Endothelial cell of umbilical vein (primary cell): ENCODE data around the gene PDHX. TPM values are rescaled to one million over a fixed set of nuclear protein-coding genes. Genes with fewer than 3 reads are reported as not detected.

Experiments
- BruUV-seq: library from RNA; stranded (reverse); fragments of 400-500 nt; replicated peaks from 2 replicates; lab custom pipeline; 2021; lab: Mats Ljungman, UMichigan
- CTCF ChIA-PET: fragments of 300-600, 350-600 bp; sonication (Branson Sonifier 250); formaldehyde crosslinking; loops from one replicate; lab custom pipeline; 2021; ENCODE audit warnings: antibody characterized with exemption, inconsistent platforms; lab: Charles Lee
- POLR2A ChIA-PET: fragments of 300-600, 350-600 bp; sonication (Branson Sonifier 250); formaldehyde crosslinking; loops from one replicate; lab custom pipeline; 2021; ENCODE audit warnings: antibody characterized with exemption, inconsistent platforms; lab: Charles Lee
- DNase-seq: peaks from one replicate; pipeline ENCODE4 v3.0.0-alpha.2; 2011; ENCODE audit warnings: low read depth, low spot score
- FAIRE-seq: peaks from 2 replicates; lab custom pipeline; 2011; peaks lifted over from hg19 to GRCh38; lab: Jason Lieb, UNC
- H2AFZ ChIP-seq: 2 replicates; pipeline ENCODE4 v1.6.0; 2012; ENCODE audit warnings: low read depth, low read length, control low read depth, inconsistent platforms
- H3K27ac ChIP-seq: 2 replicates; pipeline ENCODE4 v1.5.1; 2011; ENCODE audit warnings: low read depth, mild to moderate bottlenecking, control low read depth, low read length, moderate library complexity; ENCODE audit not compliant: insufficient read depth
- H3K27me3 ChIP-seq, 2 experiments: 2 replicates each; pipeline versions ENCODE4 v1.6.0 to v1.6.1; 2011; ENCODE audit warnings: low read length in 2 of 2, mixed read lengths in 1 of 2; ENCODE audit not compliant: control insufficient read depth in 2 of 2, insufficient read depth in 2 of 2
- H3K36me3 ChIP-seq, 2 experiments: 2 replicates in 1 of 2; 3 replicates in 1 of 2; pipeline ENCODE4 v1.5.1; 2011; ENCODE audit warnings: low read length in 2 of 2, mild to moderate bottlenecking in 1 of 2, moderate library complexity in 1 of 2; ENCODE audit not compliant: control insufficient read depth in 2 of 2, insufficient read depth in 2 of 2; ENCODE audit errors: extremely low read depth in 1 of 2
- H3K4me1 ChIP-seq: 3 replicates; pipeline ENCODE4 v1.5.1; 2011; ENCODE audit warnings: mild to moderate bottlenecking, low read length; ENCODE audit not compliant: control insufficient read depth, insufficient read depth; ENCODE audit errors: extremely low read depth
- H3K4me2 ChIP-seq: 2 replicates; pipeline ENCODE4 v1.6.1; 2011; ENCODE audit warnings: low read length, control low read depth, mixed read lengths; ENCODE audit not compliant: insufficient read depth
- H3K4me3 ChIP-seq, 3 experiments: fragments of 200-600 bp in 1 of 3; sonication (generic), shearing (Covaris generic) in 1 of 3; replicated peaks in 1 of 3; 2 replicates each; pipeline ENCODE4 v1.5.1; 2011 to 2016; ENCODE audit warnings: control low read depth in 3 of 3, low read length in 3 of 3, mild to moderate bottlenecking in 2 of 3, inconsistent platforms in 1 of 3, low read depth in 1 of 3, moderate library complexity in 1 of 3; ENCODE audit not compliant: insufficient read depth in 1 of 3
- H3K79me2 ChIP-seq: 2 replicates; pipeline ENCODE4 v1.6.0; 2012; ENCODE audit warnings: low read length, inconsistent platforms; ENCODE audit not compliant: control insufficient read depth, insufficient read depth
- H3K9ac ChIP-seq: replicated peaks from 2 replicates; pipeline ENCODE3; 2011; ENCODE audit warnings: low read length, control low read depth; ENCODE audit not compliant: insufficient read depth; ENCODE audit errors: extremely low read depth
- H3K9me1 ChIP-seq: replicated peaks from 3 replicates; pipeline ENCODE4 v1.6.0; 2011; ENCODE audit warnings: mild to moderate bottlenecking, low read length; ENCODE audit not compliant: control insufficient read depth, insufficient read depth; ENCODE audit errors: extremely low read depth
- H3K9me3 ChIP-seq: replicated peaks from 2 replicates; pipeline ENCODE4 v1.5.1; 2012; ENCODE audit warnings: low read length, inconsistent platforms; ENCODE audit not compliant: control insufficient read depth, insufficient read depth
- H4K20me1 ChIP-seq: replicated peaks from 2 replicates; pipeline ENCODE3; 2011; ENCODE audit warnings: mild to moderate bottlenecking, low read length; ENCODE audit not compliant: control insufficient read depth, insufficient read depth; ENCODE audit errors: extremely low read depth
- CTCF ChIP-seq, 2 donors: IDR thresholded peaks; 1 replicate in 1 of 2; 2 replicates in 1 of 2; pipeline ENCODE4 v1.5.1; 2011; ENCODE audit warnings: low read length in 2 of 2, mild to moderate bottlenecking in 2 of 2, moderate library complexity in 2 of 2, control low read depth in 1 of 2, inconsistent platforms in 1 of 2, low read depth in 1 of 2; ENCODE audit not compliant: insufficient read depth in 1 of 2; ENCODE audit errors: extremely low read depth in 1 of 2
- EZH2 ChIP-seq: IDR thresholded peaks from 2 replicates; pipeline ENCODE4 v1.6.1; 2012; ENCODE audit warnings: borderline replicate concordance, low read depth, mild to moderate bottlenecking, moderate library complexity, low read length, inconsistent platforms; ENCODE audit not compliant: severe bottlenecking
- GATA2 ChIP-seq: IDR thresholded peaks from 2 replicates; pipeline ENCODE4 v1.7.0; 2011; ENCODE audit warnings: low read depth, mild to moderate bottlenecking, moderate library complexity, mixed read lengths, low read length; ENCODE audit not compliant: insufficient read length, insufficient read depth
- JUN ChIP-seq: IDR thresholded peaks from 2 replicates; pipeline ENCODE4 v1.6.1; 2011; ENCODE audit warnings: borderline replicate concordance, low read depth; ENCODE audit not compliant: insufficient read length, insufficient read depth
- MAX ChIP-seq: IDR thresholded peaks from 2 replicates; pipeline ENCODE4 v1.6.1; 2011; ENCODE audit not compliant: insufficient read depth, insufficient read length
- MYC ChIP-seq: IDR thresholded peaks from one replicate; pipeline ENCODE4 v1.6.1; 2011; ENCODE audit warnings: mild to moderate bottlenecking, low read depth, low read length
- POLR2A ChIP-seq: IDR thresholded peaks from 2 replicates; pipeline ENCODE4 v1.6.1; 2012; ENCODE audit warnings: low read depth, mild to moderate bottlenecking, control low read depth, low read length
- dilution Hi-C: fragments of 300-500 bp; cut with MboI; formaldehyde crosslinking; loops from one replicate; pipeline ENCODE4 v1.15.0; 2019; ENCODE audit warnings: low sequenced_read_pairs; ENCODE audit not compliant: extremely low pct_ligation_motif_present
- intact Hi-C: fragments of 100-400 bp; cut with micrococcal nuclease; formaldehyde crosslinking; loops from one replicate; pipeline ENCODE4 v1.10.0; 2022
- polyA plus RNA-seq, 4 experiments: library from polyadenylated mRNA; depleted of rRNA in 3 of 4; stranded (reverse) in 3 of 4; unstranded in 1 of 4; fragments of >200 nt; gene quantifications; 2 replicates each; pipeline versions ENCODE4 v1.2.1 to v1.2.3, GENCODE V29; 2011 to 2012; ENCODE audit warnings: missing spikeins in 1 of 4
- total RNA-seq: library from RNA; stranded (reverse); gene quantifications from 2 replicates; pipeline ENCODE4 v1.2.3, GENCODE V29; 2021

PDHX gene
- total and polyA plus RNA-seq, 2 donors (not counting 3 experiments of a cell fraction or from before 2014, with no cell fraction given) = 10.5 to 30.5 TPM

- dilution Hi-C loops = no loop called here
- ChIA-PET POLR2A (interaction anchor here (1.7 kb wide), 1 partner anchor 8 kb away, joined by 5 read pairs; no protein-coding TSS in a partner anchor), CTCF (interaction anchor here (1.0 to 3.1 kb wide), 5 partner anchors 9 to 330 kb away, joined by 3 to 19 read pairs (median 6); no protein-coding TSS in a partner anchor)
- FAIRE-seq (no peak), DNase-seq (peak; percentile 28)
- Histone ChIP-seq H3K9me3 (no peaks in the 10 kb centered on the region), H3K9ac (peak overlapping the region; percentile 90), H3K9me1 (no peaks in the 10 kb centered on the region), H4K20me1 (no peaks in the 10 kb centered on the region), H3K4me3 (peak overlapping the region; percentile 67 to 89 (median 80)), H2AFZ (peak overlapping the region; percentile 95), H3K27me3 (no peaks in the 10 kb centered on the region), H3K4me2 (peak overlapping the region; percentile 79), H3K27ac (peak overlapping the region; percentile 88), H3K36me3 (no peaks in the 10 kb centered on the region), H3K79me2 (peaks cover 42% of the 10 kb centered on the region), H3K4me1 (peaks cover 15% of the 10 kb centered on the region)
- BruUV-seq = TSS peak; percentile 62
- TF ChIP-seq GATA2 (no peak), CTCF (IDR thresholded peaks at IDR 0.05; ENCODE audit: extremely low read depth in 1 of 2, insufficient read depth in 1 of 2, low read depth in 1 of 2, low read length in 2 of 2) (no peak), EZH2 (no peak), MYC (no peak), MAX (no peak), POLR2A (no peak), JUN (no peak)
- intact Hi-C loops = loop anchor here (1.0 to 2.0 kb wide), 2 partner anchors 60 to 108 kb away; no protein-coding TSS in a partner anchor
These were observed 689 bp downstream of the PDHX start for GRCh38 chr11:34916843-34917770.
